GM21825 (cell line): ENCODE results near the gene BTNL8.
"Not testable (repeated sequence)": the region's sequence is repeated elsewhere in the genome, so short reads cannot be mapped to it uniquely, and the experiment has no call there.

Source experiments
- ATAC-seq: cut with Tn5 transposase; IDR thresholded peaks from one replicate; pipeline ENCODE4 v1.9.1; 2021; ENCODE audit warnings: mild to moderate bottlenecking, moderate library complexity; ENCODE audit not compliant: unreplicated experiment

BTNL8 gene

DNA sequence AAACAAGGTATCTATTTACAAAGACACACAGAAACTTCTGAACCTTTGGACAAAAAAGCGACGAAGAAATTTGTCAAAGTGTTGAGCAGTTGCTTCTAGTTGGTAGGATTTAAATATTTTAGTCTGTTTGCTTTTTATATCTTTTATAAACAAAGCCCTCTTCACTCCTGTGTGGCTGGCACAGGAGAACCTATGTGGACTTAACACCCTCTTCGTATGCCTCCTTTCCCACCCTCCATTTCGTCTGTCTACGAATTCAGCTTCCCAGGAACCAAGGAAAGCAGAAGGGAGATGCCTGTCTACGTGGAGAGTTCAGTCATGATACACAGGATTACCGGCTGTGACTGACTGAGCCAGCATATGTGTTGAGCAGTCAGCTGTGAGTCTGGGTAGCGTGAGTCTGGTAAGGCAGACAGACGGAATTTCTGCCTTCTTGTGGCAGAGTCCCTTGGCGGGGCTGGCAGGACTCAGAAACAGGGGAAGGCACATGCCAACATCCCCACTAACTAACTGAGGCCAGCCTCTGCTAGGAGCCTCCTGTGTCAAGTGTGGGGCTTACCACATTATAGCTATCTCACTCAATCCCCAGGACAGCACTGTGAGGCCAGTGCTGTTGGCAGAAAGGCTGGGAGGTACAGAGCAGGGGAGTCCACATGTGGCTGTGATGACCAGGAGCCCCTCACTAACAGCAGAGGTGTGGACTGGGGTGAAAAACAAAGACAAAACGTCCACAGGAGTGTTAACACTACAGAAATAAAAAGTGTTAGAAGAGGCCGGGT is 24.0 kb upstream of the BTNL8 start:
- ATAC-seq, result no peak

DNA sequence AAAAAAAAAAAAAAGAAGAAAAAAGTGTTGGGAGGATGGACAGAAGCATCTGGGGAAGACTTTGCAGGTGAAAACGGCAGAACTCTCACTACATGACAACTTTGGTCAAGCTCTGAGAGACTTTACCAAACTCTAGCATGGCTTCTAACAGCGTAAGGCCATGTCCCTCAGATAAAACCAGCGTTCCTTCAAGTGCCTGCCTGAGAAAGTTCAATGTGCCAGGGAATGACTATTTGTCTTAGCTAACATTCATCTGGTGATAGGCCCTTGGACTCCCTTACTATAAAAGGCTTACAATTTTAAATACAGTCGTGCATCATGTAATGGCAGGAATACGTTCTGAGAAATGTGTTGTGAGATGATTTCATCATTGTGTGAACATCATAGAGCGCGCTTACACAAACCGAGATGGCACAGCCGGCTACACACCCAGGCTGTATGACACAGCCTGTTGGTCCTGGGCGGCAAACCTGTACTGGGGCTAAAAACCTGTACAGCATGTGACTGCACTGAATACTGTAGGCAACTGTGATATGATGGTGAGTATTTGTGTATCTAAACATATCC is 23.0 kb upstream of the BTNL8 start:
- ATAC-seq, result no peak

DNA sequence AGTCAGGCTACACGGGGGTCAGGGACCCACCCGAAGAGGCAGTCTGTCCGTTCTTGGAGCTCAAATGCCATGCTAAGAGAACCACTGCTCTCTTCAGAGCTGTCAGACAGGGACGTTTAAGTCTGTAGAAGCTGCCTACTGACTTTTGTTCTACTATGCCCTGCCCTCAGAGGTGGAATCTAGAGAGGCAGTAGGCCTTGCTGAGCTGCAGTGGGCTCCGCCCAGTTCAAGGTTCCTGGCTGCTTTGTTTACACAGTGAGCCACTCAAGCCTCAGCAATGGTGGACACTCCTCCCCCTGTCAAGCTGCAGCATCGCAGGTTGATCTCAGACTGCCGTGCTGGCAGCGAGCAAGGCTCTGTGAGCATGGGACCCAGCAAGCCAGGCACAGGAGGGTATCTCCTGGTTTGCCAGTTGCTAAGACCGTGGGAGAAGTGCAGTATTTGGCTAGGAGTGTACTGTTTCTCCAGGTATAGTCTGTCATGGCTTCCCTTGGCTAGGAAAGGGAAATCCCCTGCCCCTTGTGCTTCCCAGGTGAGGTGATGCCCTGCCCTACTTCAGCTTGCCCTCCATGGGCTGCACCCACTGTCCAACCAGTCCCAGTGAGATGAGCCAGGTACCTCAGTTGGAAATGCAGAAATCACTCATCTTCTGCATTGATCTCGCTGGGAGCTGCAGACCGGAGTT is 13.0 kb upstream of the BTNL8 start:
- not testable (repeated sequence) for ATAC-seq

DNA sequence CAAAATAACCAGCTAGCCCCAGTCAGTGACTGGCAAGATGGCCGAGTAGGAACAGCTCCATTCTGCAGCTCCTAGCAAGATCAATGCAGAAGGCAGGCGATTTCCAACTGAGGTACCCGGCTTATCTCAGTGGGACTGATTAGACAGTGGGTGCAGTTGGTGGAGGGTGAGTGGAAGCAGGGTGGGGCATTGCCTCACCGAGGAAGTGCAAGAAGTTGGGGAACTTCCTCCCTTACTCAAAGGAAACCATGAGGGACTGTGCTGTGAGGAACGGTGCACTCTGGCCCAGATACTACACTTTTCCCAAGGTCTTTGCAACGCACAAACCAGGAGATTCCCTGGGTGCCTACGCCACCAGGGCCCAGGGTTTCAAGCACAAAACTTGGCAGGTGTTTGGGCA is 9.6 kb upstream of the BTNL8 start:
- no peak for ATAC-seq

DNA sequence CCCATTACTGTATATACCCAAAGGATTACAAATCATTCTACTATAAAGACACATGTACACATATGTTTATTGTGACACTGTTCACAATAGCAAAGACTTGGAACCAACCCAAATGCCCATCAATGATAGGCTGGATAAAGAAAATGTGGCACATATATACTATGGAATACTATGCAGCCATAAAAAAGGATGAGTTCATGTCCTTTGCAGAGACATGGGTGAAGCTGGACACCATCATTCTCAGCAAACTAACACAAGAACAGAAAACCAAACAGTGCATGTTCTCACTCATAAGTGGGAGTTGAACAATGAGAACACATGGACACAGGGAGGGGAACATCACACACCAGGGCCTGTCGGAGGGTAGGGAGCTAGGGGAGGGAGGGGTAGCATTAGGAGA is 3.6 kb upstream of the BTNL8 start:
- ATAC-seq, result not testable (repeated sequence)

DNA sequence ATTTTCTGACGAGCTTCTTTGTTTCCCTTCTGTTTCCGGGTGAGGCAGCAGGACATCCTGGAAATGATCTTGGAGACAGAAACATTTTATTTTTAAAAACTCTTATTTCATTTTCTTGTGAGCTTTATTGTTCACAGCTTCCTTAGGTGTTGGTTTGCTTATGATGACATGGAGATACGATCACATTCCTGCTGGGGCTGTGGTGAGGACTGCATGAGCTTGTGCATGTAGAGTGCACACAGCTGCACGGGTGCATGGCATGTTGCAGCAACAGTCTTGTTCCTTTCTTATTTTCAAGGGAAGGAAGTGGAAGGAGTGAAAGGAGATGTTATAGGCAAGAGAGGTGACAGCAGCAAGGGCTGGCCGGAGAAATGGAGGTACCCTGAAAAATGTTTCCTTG is 1.2 kb downstream of the BTNL8 start:
- ATAC-seq, result no peak

DNA sequence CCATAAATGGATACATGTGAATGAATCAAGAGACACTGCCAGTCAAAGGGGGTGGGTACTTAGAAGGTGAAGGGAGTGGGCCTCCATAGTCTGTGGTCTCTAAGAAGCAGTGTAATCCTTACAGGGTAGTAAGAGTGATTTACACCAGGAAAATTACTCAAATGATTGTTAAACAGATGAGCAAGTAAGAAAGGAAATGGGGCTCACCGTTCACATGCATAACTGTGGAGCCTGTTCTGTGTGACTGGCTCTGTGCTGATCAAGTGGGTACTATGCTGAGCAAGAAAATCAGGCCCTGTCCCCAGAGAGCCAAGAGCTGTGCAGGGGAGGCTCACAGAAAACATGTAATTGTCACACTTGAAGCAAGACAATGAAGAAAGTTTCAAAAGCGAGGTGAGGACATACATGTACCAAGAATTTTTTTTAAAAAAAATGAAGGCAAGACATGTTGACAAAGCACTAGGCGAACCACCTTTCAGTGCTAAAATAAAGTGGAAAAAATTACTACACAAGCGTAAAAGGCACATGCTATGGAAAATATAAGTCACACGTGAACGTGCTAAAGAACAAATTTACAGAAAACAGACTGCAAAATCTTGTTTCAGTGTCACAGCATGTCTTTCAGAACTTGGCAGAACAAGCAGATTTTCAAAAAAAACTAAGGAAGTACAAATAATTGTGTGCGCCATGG is 2.5 kb downstream of the BTNL8 start:
- ATAC-seq, result no peak

DNA sequence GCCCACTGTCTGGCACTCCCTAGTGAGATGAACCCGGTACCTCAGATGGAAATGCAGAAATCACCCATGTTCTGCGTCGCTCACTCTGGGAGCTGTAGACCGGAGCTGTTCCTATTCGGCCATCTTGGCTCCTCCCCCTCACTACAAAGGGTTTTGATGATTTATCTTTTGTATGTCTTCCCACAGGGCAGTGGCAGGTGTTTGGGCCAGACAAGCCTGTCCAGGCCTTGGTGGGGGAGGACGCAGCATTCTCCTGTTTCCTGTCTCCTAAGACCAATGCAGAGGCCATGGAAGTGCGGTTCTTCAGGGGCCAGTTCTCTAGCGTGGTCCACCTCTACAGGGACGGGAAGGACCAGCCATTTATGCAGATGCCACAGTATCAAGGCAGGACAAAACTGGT is 9.4 kb downstream of the BTNL8 start:
- ATAC-seq, result no peak

DNA sequence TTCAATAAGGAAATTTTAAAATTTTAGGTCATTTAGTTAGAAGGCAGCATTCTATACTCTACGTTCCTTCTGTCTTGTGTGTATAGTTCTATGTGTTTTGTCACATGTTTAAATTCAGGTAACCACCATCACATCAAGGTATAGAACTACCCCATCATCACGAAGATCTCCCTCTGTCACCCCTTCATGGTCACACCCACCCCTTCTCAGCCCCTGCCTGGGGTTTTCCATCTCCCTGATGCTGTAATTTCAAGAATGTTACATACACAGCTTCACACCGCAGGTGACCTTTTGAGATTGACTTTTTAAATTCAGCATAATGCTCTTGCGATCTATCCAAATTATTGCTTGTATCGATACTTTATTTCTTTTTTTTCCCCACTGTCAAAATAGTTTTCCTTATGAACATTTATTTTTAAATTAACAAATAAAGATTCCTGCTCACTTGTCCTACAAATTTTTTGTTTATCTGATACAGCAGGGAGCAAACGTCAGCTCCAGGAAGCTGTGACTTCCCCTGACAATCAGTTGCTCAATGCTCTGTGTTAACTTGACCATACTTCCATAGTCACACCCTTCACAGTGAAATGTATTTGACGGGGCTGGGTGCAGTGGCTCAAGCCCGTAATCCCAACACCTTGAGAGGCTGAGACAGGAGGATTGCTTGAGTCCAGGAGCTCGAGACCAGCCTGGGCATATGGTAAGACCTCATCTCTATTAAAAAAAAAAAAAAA is 10.2 kb downstream of the BTNL8 start:
- no peak for ATAC-seq

DNA sequence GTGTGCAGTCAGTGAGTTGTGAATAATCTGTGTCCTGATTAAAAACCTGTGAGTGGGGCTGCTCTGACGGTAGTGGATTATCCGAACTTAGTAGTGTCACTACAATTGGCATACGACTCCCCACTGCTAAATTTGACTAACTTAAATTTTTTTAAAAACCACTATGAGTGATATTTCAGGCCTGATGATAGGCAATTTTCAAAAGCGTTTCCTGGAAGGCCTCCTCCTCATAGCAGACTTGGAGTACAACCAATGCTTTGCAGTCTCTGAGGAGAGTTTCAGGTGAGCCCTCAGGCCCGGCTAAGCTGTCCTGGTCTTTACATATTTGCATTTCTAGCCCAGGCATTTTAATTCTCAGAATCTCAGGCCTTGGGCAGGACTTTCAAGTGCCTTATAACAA is 10.8 kb downstream of the BTNL8 start:
- no peak for ATAC-seq

DNA sequence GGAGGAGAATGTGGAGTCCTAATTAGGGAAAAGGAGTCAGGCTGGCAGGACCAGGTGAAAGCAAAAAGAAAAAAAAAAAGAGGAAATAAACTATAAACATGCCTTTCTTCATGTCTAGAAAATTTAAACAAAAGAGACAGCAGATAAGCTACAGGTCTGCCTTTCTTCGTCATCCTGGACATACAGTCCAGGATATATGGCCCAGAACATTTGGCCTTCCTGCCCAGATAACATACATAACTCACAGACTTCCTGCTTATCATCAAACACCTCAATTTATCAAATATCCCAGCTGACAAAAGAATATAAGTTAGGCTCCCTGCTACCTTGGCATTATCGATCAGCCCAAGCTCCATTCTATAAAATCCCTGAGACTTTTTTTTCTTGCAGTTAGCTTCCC is 11.2 kb downstream of the BTNL8 start:
- no peak for ATAC-seq

DNA sequence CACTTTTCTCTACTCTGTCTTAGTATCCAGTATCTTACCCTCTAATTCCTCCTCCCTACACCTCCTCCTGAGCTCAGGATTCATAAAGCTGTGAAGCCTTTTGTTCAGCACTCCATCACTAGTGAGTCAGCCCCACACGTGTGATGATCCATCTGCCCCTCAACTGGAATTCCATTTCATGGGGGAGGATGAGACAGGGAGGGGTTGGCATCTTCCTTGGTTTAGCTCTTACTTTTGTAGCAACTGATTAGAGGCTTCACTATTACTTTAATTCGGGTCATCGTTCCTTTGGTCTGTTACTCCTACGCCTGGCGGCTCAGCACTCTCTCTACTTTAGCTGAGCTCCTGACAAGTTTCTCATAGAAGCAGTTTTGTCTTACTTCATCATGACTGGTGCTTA is 11.8 kb downstream of the BTNL8 start:
- ATAC-seq, result no peak

DNA sequence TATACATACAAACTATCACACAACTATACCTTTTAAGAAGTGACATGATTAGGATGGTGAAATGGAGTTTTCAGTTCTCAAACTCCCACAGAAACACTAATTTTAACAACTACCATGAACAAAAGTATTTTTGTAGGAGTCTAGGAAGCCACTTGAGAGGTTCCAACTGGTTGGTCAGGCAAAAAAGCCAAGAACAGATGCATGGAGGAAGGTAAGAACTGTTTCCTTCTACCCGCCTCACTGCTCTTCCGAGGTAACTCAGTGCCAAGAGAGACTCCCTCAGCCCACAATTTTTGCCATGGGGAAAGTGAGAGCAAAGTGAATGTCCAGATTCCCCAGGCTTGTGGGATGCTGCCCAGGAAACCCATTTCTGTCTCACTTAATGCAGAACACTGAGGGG is 15.7 kb downstream of the BTNL8 start:
- no peak for ATAC-seq

DNA sequence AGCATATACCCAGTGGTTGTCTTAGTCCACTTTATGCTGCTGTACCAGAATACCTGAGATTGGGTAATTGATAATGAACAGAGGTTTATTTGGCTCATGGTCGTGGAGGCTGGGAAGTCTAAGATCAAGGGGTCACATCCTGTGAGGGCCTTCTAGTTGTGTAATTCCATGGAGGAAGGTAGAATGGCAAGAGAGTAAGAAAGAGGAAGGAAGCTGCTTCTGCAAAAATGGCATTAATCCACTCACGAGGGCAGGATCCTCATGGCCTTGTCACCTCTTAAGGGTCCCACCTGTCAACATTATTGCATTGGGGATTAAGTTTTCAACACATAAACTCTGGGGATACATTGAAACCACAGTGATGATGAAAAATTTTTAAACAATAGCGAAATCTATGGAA is 17.0 kb downstream of the BTNL8 start:
- ATAC-seq, result no peak

DNA sequence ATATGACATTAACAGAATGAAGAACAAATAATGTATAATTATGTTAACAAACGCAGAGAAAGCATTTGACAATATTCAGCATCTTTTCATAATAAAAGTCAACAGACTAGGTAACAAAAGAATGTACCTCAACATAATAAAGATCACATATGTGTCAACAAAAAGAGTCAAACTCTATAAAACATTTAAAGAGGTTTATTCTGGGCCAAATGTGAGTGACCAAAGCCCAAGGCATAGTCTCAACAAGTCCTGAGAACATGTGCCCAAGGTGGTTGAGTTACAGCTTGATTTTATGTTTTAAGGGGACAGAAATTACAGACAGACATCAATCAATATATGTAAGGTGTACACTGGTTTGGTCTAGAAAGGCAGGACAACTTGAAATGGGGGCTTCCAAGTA is 19.4 kb downstream of the BTNL8 start:
- no peak for ATAC-seq

DNA sequence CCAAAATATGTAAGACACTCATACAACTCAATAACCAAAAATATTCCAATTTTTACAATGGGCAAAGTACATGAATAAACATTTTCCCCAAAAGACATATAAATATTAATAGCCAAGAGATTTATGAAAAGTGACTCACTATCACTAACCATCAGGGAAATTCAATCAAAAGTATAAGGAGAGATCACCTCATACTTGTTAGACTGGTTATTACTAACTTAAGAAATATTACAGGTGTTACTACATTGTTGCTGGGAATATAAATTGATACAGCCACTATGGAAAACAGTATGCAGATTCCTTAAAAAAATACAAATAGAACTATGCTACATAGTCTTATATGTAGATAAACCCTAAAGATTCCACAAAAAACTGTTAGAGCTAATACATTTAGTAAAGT is 21.8 kb downstream of the BTNL8 start:
- no peak for ATAC-seq

DNA sequence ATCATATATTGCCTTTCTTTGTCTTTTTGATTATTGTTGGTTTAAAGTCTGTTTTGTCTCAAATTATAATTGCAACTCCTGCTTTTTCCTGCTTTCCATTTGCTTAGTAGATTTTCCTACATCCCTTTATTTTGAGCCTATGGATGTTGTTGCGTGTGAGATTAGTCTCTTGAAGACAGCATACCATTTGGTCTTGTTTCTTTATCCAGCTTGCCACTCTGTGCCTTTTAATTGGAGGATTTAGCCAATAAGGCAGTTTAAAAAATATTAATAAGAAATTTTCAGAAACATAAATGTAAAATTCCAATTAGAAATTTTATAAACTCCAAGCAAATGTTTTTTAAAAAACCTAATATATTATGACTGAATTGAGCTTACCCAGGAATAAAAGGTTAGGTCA is 24.0 kb downstream of the BTNL8 start:
- no peak for ATAC-seq

DNA sequence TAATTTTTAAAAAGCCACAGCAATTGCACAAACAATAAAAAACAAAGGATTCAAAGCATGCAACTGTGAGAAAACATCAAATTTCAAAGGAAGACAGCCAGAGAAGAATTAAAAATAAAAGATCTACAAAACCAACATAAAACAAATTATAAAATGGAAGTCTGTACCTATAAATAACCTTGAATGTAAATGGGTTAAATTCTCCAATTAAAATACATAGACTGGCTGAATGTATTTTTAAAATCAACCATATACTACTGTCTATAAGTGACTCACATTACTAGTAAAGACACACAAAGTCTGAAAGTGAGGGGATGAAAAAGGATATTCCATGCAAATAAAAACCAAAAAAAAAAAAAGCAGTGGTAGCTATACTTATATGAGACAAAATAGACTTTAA is 33.7 kb downstream of the BTNL8 start:
- ATAC-seq, result no peak

DNA sequence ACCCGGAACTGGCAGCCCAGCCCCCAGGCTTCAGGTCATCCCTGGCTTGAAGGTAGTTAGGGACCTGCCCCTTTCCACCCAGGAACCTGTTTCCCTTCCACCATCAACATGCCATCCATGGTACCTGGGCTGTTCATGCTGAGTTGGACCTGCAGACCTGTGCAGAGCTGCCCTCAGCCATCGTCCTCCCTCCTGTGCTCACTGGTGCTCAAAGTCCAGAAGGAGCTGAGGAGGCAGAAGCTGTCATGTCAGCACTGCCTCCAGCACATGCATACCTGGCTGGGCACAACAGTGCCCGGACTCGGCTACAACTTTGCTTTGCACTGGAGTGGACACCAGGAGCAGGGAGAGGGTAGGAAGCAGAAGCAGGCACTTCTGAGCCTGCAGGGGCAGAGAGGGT is 36.2 kb downstream of the BTNL8 start:
- no peak for ATAC-seq

DNA sequence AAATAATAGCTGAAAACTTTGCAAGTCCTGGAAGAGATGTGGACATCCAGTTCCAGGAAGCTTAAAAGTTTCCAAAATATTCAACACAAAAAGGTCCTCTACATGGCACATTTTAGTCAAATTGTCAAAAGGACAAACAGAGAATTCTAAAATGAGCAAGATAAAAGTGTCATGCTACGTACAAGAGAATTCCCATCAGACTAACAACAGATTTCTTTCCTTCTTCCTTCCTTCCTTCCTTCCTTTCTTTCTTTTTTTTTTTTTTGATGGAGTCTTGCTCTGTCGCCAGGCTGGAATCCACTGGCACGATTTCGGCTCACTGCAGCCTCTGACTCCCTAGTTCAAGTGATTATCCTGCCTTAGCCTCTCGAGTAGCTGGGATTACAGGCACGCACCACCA is 39.3 kb downstream of the BTNL8 start:
- ATAC-seq, result no peak

DNA sequence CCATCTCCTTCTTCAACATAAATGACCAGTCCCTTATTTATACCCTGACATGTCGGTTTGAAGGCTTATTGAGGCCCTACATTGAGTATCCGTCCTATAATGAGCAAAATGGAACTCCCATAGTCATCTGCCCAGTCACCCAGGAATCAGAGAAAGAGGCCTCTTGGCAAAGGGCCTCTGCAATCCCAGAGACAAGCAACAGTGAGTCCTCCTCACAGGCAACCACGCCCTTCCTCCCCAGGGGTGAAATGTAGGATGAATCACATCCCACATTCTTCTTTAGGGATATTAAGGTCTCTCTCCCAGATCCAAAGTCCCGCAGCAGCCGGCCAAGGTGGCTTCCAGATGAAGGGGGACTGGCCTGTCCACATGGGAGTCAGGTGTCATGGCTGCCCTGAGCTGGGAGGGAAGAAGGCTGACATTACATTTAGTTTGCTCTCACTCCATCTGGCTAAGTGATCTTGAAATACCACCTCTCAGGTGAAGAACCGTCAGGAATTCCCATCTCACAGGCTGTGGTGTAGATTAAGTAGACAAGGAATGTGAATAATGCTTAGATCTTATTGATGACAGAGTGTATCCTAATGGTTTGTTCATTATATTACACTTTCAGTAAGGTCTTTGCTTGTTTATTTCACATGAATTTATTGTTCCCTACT is 51.5 kb downstream of the BTNL8 start:
- ATAC-seq, result no peak
